ENCODE results near the gene RBPJ. TPM values are rescaled to one million over a fixed set of nuclear protein-coding genes. Genes with fewer than 3 reads are reported as not detected.

Gene RBPJ
- total RNA-seq, 1 donor from 2014 or later = 77.2 TPM

GRCh38 chr4:26319467-26319948 lies 1.3 kb upstream of the RBPJ start:
- Histone ChIP-seq H3K4me3 (ENCODE audit: low read length in 3 of 3) (peak overlapping the region; percentile 83 to 91 (median 89)), H3K27ac (ENCODE audit: low read depth, low read length) (peak overlapping the region; percentile 94), H3K9ac (ENCODE audit: low read depth in 1 of 3, low read length in 3 of 3) (peak overlapping the region; percentile 85 to 91 (median 86)), H3K9me3 (ENCODE audit: control insufficient read depth in 3 of 3, low read length in 3 of 3) (no peaks in the 10 kb centered on the region), H3K27me3 (ENCODE audit: control insufficient read depth in 3 of 3, insufficient read depth in 3 of 3, low read length in 3 of 3) (no peaks in the 10 kb centered on the region), H3K36me3 (ENCODE audit: control insufficient read depth in 3 of 3, insufficient read depth in 3 of 3, low read length in 3 of 3) (no peaks in the 10 kb centered on the region), H3K4me1 (ENCODE audit: control insufficient read depth in 3 of 3, insufficient read depth in 3 of 3, low read length in 3 of 3) (peaks cover 16 to 34% (median 33%) of the 10 kb centered on the region in 3 donors)

- H3K9ac ChIP-seq (ENCODE audit: low read depth in 1 of 3, low read length in 3 of 3) = peak overlapping the region; percentile 85 to 91 (median 86)
- peaks cover 16 to 34% (median 33%) of the 10 kb centered on the region in 3 donors for H3K4me1 ChIP-seq (ENCODE audit: control insufficient read depth in 3 of 3, insufficient read depth in 3 of 3, low read length in 3 of 3)
- no peaks in the 10 kb centered on the region for H3K36me3 ChIP-seq (ENCODE audit: control insufficient read depth in 3 of 3, insufficient read depth in 3 of 3, low read length in 3 of 3)
- H3K27me3 ChIP-seq (ENCODE audit: control insufficient read depth in 3 of 3, insufficient read depth in 3 of 3, low read length in 3 of 3) = no peaks in the 10 kb centered on the region
- H3K9me3 ChIP-seq (ENCODE audit: control insufficient read depth in 3 of 3, low read length in 3 of 3) = no peaks in the 10 kb centered on the region
- peak overlapping the region; percentile 94 for H3K27ac ChIP-seq (ENCODE audit: low read depth, low read length)
- H3K4me3 ChIP-seq (ENCODE audit: low read length in 3 of 3) = peak overlapping the region; percentile 83 to 91 (median 89)
Observed at GRCh38 chr4:26319949-26320537, 771 bp upstream of the RBPJ start.

- Histone ChIP-seq H3K4me3 (ENCODE audit: low read length in 3 of 3) (peak overlapping the region; percentile 83 to 91 (median 84)), H3K27me3 (ENCODE audit: control insufficient read depth in 3 of 3, insufficient read depth in 3 of 3, low read length in 3 of 3) (no peaks in the 10 kb centered on the region), H3K9me3 (ENCODE audit: control insufficient read depth in 3 of 3, low read length in 3 of 3) (no peaks in the 10 kb centered on the region), H3K9ac (ENCODE audit: low read depth in 1 of 3, low read length in 3 of 3) (peak overlapping the region; percentile 84 to 92 (median 91)), H3K4me1 (ENCODE audit: control insufficient read depth in 3 of 3, insufficient read depth in 3 of 3, low read length in 3 of 3) (peaks cover 16 to 37% (median 35%) of the 10 kb centered on the region in 3 donors), H3K36me3 (ENCODE audit: control insufficient read depth in 3 of 3, insufficient read depth in 3 of 3, low read length in 3 of 3) (no peaks in the 10 kb centered on the region), H3K27ac (ENCODE audit: low read depth, low read length) (peak overlapping the region; percentile 83)
Observed at GRCh38 chr4:26321373-26322221, 783 bp downstream of the RBPJ start.

GRCh38 chr4:26322346-26322745 lies 1.5 kb downstream of the RBPJ start:
- Histone ChIP-seq H3K4me1 (ENCODE audit: control insufficient read depth in 3 of 3, insufficient read depth in 3 of 3, low read length in 3 of 3) (peaks cover 16 to 42% (median 37%) of the 10 kb centered on the region in 3 donors), H3K36me3 (ENCODE audit: control insufficient read depth in 3 of 3, insufficient read depth in 3 of 3, low read length in 3 of 3) (no peaks in the 10 kb centered on the region), H3K27me3 (ENCODE audit: control insufficient read depth in 3 of 3, insufficient read depth in 3 of 3, low read length in 3 of 3) (no peaks in the 10 kb centered on the region), H3K9ac (ENCODE audit: low read depth in 1 of 3, low read length in 3 of 3) (peak overlapping the region in 2 of 3 donors; percentile 36 to 91), H3K27ac (ENCODE audit: low read depth, low read length) (peak overlapping the region; percentile 83), H3K4me3 (ENCODE audit: low read length in 3 of 3) (peak overlapping the region; percentile 83 to 91 (median 84)), H3K9me3 (ENCODE audit: control insufficient read depth in 3 of 3, low read length in 3 of 3) (no peaks in the 10 kb centered on the region)

- H3K9ac ChIP-seq (ENCODE audit: low read depth in 1 of 3, low read length in 3 of 3) = peak overlapping the region in 1 of 3 donors; percentile 46
- no peaks in the 10 kb centered on the region for H3K27me3 ChIP-seq (ENCODE audit: control insufficient read depth in 3 of 3, insufficient read depth in 3 of 3, low read length in 3 of 3)
- H3K9me3 ChIP-seq (ENCODE audit: control insufficient read depth in 3 of 3, low read length in 3 of 3) = no peaks in the 10 kb centered on the region
- peaks cover 16 to 42% (median 37%) of the 10 kb centered on the region in 3 donors for H3K4me1 ChIP-seq (ENCODE audit: control insufficient read depth in 3 of 3, insufficient read depth in 3 of 3, low read length in 3 of 3)
- H3K27ac ChIP-seq (ENCODE audit: low read depth, low read length) = no peak overlapping the region
- peak overlapping the region in 1 of 3 donors; percentile 16 for H3K4me3 ChIP-seq (ENCODE audit: low read length in 3 of 3)
- H3K36me3 ChIP-seq (ENCODE audit: control insufficient read depth in 3 of 3, insufficient read depth in 3 of 3, low read length in 3 of 3) = no peaks in the 10 kb centered on the region
Observed at GRCh38 chr4:26323821-26324220, 3.0 kb downstream of the RBPJ start.

- H3K36me3 ChIP-seq (ENCODE audit: control insufficient read depth in 3 of 3, insufficient read depth in 3 of 3, low read length in 3 of 3) = no peaks in the 10 kb centered on the region
- no peak overlapping the region for H3K4me3 ChIP-seq (ENCODE audit: low read length in 3 of 3)
- no peak overlapping the region for H3K9ac ChIP-seq (ENCODE audit: low read depth in 1 of 3, low read length in 3 of 3)
- no peaks in the 10 kb centered on the region for H3K27me3 ChIP-seq (ENCODE audit: control insufficient read depth in 3 of 3, insufficient read depth in 3 of 3, low read length in 3 of 3)
- H3K27ac ChIP-seq (ENCODE audit: low read depth, low read length) = no peak overlapping the region
- H3K4me1 ChIP-seq (ENCODE audit: control insufficient read depth in 3 of 3, insufficient read depth in 3 of 3, low read length in 3 of 3) = peaks cover 7 to 35% (median 30%) of the 10 kb centered on the region in 3 donors
- H3K9me3 ChIP-seq (ENCODE audit: control insufficient read depth in 3 of 3, low read length in 3 of 3) = no peaks in the 10 kb centered on the region
Observed at GRCh38 chr4:26325191-26325590, 4.4 kb downstream of the RBPJ start.

- Histone ChIP-seq H3K4me1 (ENCODE audit: control insufficient read depth in 3 of 3, insufficient read depth in 3 of 3, low read length in 3 of 3) (peaks cover 15 to 36% (median 32%) of the 10 kb centered on the region in 3 donors), H3K27me3 (ENCODE audit: control insufficient read depth in 3 of 3, insufficient read depth in 3 of 3, low read length in 3 of 3) (no peaks in the 10 kb centered on the region), H3K9ac (ENCODE audit: low read depth in 1 of 3, low read length in 3 of 3) (peak overlapping the region in 1 of 3 donors; percentile 10)
Observed at GRCh38 chr4:26326791-26327190, 6.0 kb downstream of the RBPJ start.

GRCh38 chr4:26330186-26330787 lies 9.5 kb downstream of the RBPJ start:
- peaks cover 10 to 21% (median 16%) of the 10 kb centered on the region in 3 donors for H3K4me1 ChIP-seq (ENCODE audit: control insufficient read depth in 3 of 3, insufficient read depth in 3 of 3, low read length in 3 of 3)
- H3K9me3 ChIP-seq (ENCODE audit: control insufficient read depth in 3 of 3, low read length in 3 of 3) = no peaks in the 10 kb centered on the region
- H3K27ac ChIP-seq (ENCODE audit: low read depth, low read length) = no peak overlapping the region
- H3K27me3 ChIP-seq (ENCODE audit: control insufficient read depth in 3 of 3, insufficient read depth in 3 of 3, low read length in 3 of 3) = no peaks in the 10 kb centered on the region
- H3K4me3 ChIP-seq (ENCODE audit: low read length in 3 of 3) = no peak overlapping the region
- no peak overlapping the region for H3K9ac ChIP-seq (ENCODE audit: low read depth in 1 of 3, low read length in 3 of 3)
- H3K36me3 ChIP-seq (ENCODE audit: control insufficient read depth in 3 of 3, insufficient read depth in 3 of 3, low read length in 3 of 3) = no peaks in the 10 kb centered on the region

More at GRCh38 chr4:26326791-26327190, 6.0 kb downstream of the RBPJ start:
- Histone ChIP-seq H3K9me3 (ENCODE audit: control insufficient read depth in 3 of 3, low read length in 3 of 3) (no peaks in the 10 kb centered on the region), H3K36me3 (ENCODE audit: control insufficient read depth in 3 of 3, insufficient read depth in 3 of 3, low read length in 3 of 3) (no peaks in the 10 kb centered on the region), H3K27ac (ENCODE audit: low read depth, low read length) (no peak overlapping the region), H3K4me3 (ENCODE audit: low read length in 3 of 3) (no peak overlapping the region)

- peaks cover 10 to 18% (median 16%) of the 10 kb centered on the region in 3 donors for H3K4me1 ChIP-seq (ENCODE audit: control insufficient read depth in 3 of 3, insufficient read depth in 3 of 3, low read length in 3 of 3)
- no peak overlapping the region for H3K9ac ChIP-seq (ENCODE audit: low read depth in 1 of 3, low read length in 3 of 3)
- no peak overlapping the region for H3K27ac ChIP-seq (ENCODE audit: low read depth, low read length)
Observed at GRCh38 chr4:26330946-26331345, 10.1 kb downstream of the RBPJ start.

More at GRCh38 chr4:26330946-26331345, 10.1 kb downstream of the RBPJ start:
- Histone ChIP-seq H3K36me3 (ENCODE audit: control insufficient read depth in 3 of 3, insufficient read depth in 3 of 3, low read length in 3 of 3) (no peaks in the 10 kb centered on the region), H3K27me3 (ENCODE audit: control insufficient read depth in 3 of 3, insufficient read depth in 3 of 3, low read length in 3 of 3) (no peaks in the 10 kb centered on the region), H3K9me3 (ENCODE audit: control insufficient read depth in 3 of 3, low read length in 3 of 3) (no peaks in the 10 kb centered on the region), H3K4me3 (ENCODE audit: low read length in 3 of 3) (no peak overlapping the region)
